ENCODE results near the gene DUSP5.

Gene DUSP5

DNA sequence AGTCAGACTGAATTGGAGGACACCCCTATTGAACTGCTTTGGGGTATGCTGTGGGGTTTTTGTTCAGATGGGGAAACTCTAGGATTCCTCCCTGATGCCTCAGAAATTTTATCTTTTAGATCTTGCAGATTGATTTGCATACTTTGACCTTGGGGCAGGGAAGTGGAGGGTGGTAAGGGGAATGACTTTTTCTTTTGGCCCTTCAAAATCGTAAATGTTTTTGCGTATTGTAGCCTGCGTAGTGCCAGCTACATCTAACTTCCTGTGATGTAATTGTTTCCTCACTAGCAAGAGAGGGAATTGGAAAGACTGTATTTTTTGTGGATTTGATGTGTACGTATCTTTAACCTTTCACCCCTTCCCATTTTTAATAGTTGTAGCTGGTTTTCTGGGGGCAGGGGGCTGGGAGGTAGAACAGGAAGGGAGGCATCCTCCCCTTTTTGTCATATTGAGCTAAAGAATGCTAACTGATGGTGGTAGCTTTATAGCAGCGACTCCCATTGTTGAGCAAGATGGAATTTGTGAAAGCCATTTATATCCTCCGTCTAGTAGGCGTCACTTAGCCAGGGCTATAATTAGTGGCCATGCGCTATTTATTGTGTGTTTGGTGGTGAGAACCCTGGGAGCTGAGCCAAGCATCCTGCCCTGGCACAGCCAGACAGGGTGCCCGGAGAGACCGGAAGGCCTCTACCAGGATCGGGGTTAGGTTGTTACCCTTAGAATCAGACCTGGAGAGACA, 11.3 kb downstream of the DUSP5 start:
- Histone ChIP-seq H3K4me1 (ENCODE audit: control insufficient read depth, insufficient read depth, low read length) (peaks cover 31% of the 10 kb centered on the region), H3K27ac (ENCODE audit: low read length) (no peak overlapping the region), H3K4me3 (ENCODE audit: low read length in 2 of 2) (no peak overlapping the region), H3K36me3 (ENCODE audit: control insufficient read depth in 2 of 2, insufficient read depth in 2 of 2, low read length in 2 of 2) (peaks cover 19 to 25% of the 10 kb centered on the region in 2 donors), H3K9ac (ENCODE audit: low read length in 2 of 2) (no peak overlapping the region), H3K9me3 (ENCODE audit: control insufficient read depth in 2 of 2, low read length in 2 of 2) (no peaks in the 10 kb centered on the region), H3K27me3 (ENCODE audit: control insufficient read depth in 1 of 2, insufficient read depth in 2 of 2, low read length in 2 of 2) (no peaks in the 10 kb centered on the region)

DNA sequence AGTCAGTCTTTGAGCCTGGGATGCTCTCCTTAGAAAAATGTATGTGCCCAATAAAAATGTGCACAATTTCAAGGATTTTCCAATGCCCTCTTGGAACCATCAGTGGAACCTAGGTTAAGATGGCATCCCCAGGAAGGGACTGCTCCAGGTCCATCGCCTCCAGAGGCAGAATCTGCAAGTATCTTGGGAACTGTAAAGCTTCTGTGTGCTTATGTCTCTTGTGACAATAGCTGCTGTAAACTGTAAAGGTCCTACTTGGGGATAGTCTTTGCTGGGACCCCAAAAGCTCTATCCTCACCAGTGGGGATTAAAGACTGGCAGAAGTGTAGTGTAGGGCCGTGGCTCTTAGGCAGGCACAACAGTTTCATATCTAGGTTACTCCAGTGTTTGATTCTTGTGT, 11.9 kb downstream of the DUSP5 start:
- Histone ChIP-seq H3K9ac (ENCODE audit: low read length in 2 of 2) (no peak overlapping the region), H3K4me1 (ENCODE audit: control insufficient read depth, insufficient read depth, low read length) (peaks cover 25% of the 10 kb centered on the region), H3K4me3 (ENCODE audit: low read length in 2 of 2) (no peak overlapping the region), H3K9me3 (ENCODE audit: control insufficient read depth in 2 of 2, low read length in 2 of 2) (no peaks in the 10 kb centered on the region), H3K27me3 (ENCODE audit: control insufficient read depth in 1 of 2, insufficient read depth in 2 of 2, low read length in 2 of 2) (no peaks in the 10 kb centered on the region), H3K27ac (ENCODE audit: low read length) (no peak overlapping the region), H3K36me3 (ENCODE audit: control insufficient read depth in 2 of 2, insufficient read depth in 2 of 2, low read length in 2 of 2) (peaks cover 19 to 25% of the 10 kb centered on the region in 2 donors)

DNA sequence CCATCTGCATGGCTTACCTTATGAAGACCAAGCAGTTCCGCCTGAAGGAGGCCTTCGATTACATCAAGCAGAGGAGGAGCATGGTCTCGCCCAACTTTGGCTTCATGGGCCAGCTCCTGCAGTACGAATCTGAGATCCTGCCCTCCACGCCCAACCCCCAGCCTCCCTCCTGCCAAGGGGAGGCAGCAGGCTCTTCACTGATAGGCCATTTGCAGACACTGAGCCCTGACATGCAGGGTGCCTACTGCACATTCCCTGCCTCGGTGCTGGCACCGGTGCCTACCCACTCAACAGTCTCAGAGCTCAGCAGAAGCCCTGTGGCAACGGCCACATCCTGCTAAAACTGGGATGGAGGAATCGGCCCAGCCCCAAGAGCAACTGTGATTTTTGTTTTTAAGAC, 12.4 kb downstream of the DUSP5 start:
- no peak overlapping the region for H3K4me3 ChIP-seq (ENCODE audit: low read length in 2 of 2)
- no peak overlapping the region for H3K9ac ChIP-seq (ENCODE audit: low read length in 2 of 2)
- H3K27me3 ChIP-seq (ENCODE audit: control insufficient read depth in 1 of 2, insufficient read depth in 2 of 2, low read length in 2 of 2): no peaks in the 10 kb centered on the region
- peaks cover 21% of the 10 kb centered on the region for H3K4me1 ChIP-seq (ENCODE audit: control insufficient read depth, insufficient read depth, low read length)
- H3K36me3 ChIP-seq (ENCODE audit: control insufficient read depth in 2 of 2, insufficient read depth in 2 of 2, low read length in 2 of 2): peaks cover 19 to 25% of the 10 kb centered on the region in 2 donors
- no peak overlapping the region for H3K27ac ChIP-seq (ENCODE audit: low read length)
- H3K9me3 ChIP-seq (ENCODE audit: control insufficient read depth in 2 of 2, low read length in 2 of 2): no peaks in the 10 kb centered on the region

DNA sequence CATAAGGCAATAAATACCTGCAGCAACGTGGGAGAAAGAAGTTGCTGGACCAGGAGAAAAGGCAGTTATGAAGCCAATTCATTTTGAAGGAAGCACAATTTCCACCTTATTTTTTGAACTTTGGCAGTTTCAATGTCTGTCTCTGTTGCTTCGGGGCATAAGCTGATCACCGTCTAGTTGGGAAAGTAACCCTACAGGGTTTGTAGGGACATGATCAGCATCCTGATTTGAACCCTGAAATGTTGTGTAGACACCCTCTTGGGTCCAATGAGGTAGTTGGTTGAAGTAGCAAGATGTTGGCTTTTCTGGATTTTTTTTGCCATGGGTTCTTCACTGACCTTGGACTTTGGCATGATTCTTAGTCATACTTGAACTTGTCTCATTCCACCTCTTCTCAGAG, 13.0 kb downstream of the DUSP5 start:
- Histone ChIP-seq H3K4me1 (ENCODE audit: control insufficient read depth, insufficient read depth, low read length) (peaks cover 19% of the 10 kb centered on the region), H3K9me3 (ENCODE audit: control insufficient read depth in 2 of 2, low read length in 2 of 2) (no peaks in the 10 kb centered on the region), H3K27ac (ENCODE audit: low read length) (no peak overlapping the region), H3K36me3 (ENCODE audit: control insufficient read depth in 2 of 2, insufficient read depth in 2 of 2, low read length in 2 of 2) (peaks cover 19 to 25% of the 10 kb centered on the region in 2 donors), H3K9ac (ENCODE audit: low read length in 2 of 2) (no peak overlapping the region), H3K4me3 (ENCODE audit: low read length in 2 of 2) (no peak overlapping the region), H3K27me3 (ENCODE audit: control insufficient read depth in 1 of 2, insufficient read depth in 2 of 2, low read length in 2 of 2) (no peaks in the 10 kb centered on the region)

DNA sequence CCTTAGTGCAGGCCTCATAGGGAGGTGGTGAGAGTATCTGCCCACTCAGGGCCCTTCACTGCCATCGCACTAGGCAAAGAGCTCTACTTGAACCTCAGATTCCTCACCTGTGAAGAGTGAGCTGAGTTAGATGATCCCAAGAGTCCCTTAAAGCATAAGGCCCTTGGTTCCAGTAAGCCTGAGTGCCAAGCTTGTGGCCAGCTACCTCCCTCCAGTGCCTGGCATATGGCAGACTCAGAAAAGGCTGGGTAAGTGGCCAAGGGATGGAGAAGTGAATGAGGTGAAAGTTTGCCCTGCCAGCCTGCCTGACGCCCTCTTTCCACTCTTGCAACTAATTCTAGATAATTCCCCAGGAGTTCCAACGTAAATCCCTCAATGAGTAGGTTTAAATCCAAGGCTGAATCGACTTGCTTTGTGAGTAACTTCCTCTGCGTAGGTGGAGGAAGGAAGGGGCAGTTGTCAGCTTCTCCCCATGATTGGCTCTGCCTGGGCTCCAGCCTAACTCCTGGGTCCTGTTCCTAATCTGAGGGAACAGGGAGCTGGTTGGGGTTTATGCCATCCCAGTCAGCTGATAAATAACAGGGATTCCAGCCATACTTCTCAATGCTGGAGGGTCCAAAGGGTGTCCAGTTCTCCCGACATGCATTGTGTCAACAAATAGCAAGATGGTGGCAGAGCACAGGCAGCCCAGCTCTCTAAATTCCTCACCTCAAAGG, 14.2 kb downstream of the DUSP5 start:
- no peaks in the 10 kb centered on the region for H3K9me3 ChIP-seq (ENCODE audit: control insufficient read depth in 2 of 2, low read length in 2 of 2)
- no peak overlapping the region for H3K27ac ChIP-seq (ENCODE audit: low read length)
- H3K9ac ChIP-seq (ENCODE audit: low read length in 2 of 2): no peak overlapping the region
- H3K27me3 ChIP-seq (ENCODE audit: control insufficient read depth in 1 of 2, insufficient read depth in 2 of 2, low read length in 2 of 2): no peaks in the 10 kb centered on the region
- H3K4me3 ChIP-seq (ENCODE audit: low read length in 2 of 2): no peak overlapping the region
- H3K36me3 ChIP-seq (ENCODE audit: control insufficient read depth in 2 of 2, insufficient read depth in 2 of 2, low read length in 2 of 2): peaks cover 18 to 25% of the 10 kb centered on the region in 2 donors
- H3K4me1 ChIP-seq (ENCODE audit: control insufficient read depth, insufficient read depth, low read length): peaks cover 19% of the 10 kb centered on the region

DNA sequence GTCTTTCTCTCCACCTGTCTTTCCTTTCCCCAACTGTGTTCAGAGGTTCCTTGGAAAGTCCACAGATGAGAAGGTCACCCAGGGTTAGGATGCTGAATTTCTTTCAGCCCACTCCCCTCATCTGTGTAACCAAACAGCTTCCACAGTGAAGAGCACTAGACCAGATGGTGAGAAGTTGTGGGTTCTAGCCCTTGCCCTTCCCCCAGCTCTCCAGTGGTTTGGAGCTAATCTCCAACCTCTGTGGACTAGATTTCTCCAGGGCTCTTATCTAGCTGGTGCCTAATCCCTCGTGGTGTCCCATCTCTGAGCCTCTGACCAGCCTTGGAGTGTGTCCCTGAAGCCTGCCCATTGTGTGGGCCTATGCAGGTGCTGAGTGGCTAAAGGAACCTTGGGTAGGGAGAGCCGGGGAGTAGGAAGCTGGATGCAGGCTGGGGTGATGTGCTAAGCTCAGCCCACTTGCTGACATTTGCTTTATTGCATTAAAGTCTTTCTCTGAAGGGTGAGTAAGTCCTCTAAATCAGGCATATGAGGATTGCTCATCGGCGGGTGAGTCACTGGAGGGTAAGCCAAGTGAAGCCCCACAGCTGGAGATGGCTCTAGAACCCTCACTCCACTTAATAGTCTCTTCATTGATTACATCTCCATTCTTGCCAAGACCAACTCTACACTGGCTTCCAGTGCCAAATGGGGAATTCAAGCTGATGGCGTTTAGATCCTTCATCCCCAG, 14.9 kb downstream of the DUSP5 start:
- Histone ChIP-seq H3K36me3 (ENCODE audit: control insufficient read depth in 2 of 2, insufficient read depth in 2 of 2, low read length in 2 of 2) (peaks cover 15 to 25% of the 10 kb centered on the region in 2 donors), H3K9me3 (ENCODE audit: control insufficient read depth in 2 of 2, low read length in 2 of 2) (no peaks in the 10 kb centered on the region), H3K27me3 (ENCODE audit: control insufficient read depth in 1 of 2, insufficient read depth in 2 of 2, low read length in 2 of 2) (no peaks in the 10 kb centered on the region), H3K9ac (ENCODE audit: low read length in 2 of 2) (no peak overlapping the region), H3K27ac (ENCODE audit: low read length) (no peak overlapping the region), H3K4me1 (ENCODE audit: control insufficient read depth, insufficient read depth, low read length) (peaks cover 16% of the 10 kb centered on the region), H3K4me3 (ENCODE audit: low read length in 2 of 2) (no peak overlapping the region)

DNA sequence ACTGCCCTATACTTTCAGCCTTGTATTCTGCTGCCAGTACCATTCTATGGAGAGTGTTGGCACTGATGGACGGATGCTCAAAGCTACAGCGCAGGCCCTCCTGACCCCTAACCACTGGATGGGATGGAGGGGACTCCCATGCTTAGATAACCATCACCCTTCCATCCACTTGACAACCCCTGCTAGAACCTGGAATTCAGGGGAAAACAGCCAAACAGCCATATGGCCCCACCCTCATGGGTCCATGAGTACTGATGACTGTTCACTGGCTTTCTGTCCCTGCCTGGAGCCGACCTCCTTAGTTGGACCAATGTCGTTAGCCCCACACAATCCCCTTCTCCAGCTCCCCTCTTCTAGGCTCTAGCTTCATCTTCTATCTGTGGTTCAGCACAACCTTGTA, 16.2 kb downstream of the DUSP5 start:
- no peak overlapping the region for H3K27ac ChIP-seq (ENCODE audit: low read length)
- no peak overlapping the region for H3K9ac ChIP-seq (ENCODE audit: low read length in 2 of 2)
- H3K4me1 ChIP-seq (ENCODE audit: control insufficient read depth, insufficient read depth, low read length): peaks cover 8% of the 10 kb centered on the region
- peaks cover 14 to 18% of the 10 kb centered on the region in 2 donors for H3K36me3 ChIP-seq (ENCODE audit: control insufficient read depth in 2 of 2, insufficient read depth in 2 of 2, low read length in 2 of 2)
- H3K9me3 ChIP-seq (ENCODE audit: control insufficient read depth in 2 of 2, low read length in 2 of 2): no peaks in the 10 kb centered on the region
- H3K27me3 ChIP-seq (ENCODE audit: control insufficient read depth in 1 of 2, insufficient read depth in 2 of 2, low read length in 2 of 2): no peaks in the 10 kb centered on the region
- H3K4me3 ChIP-seq (ENCODE audit: low read length in 2 of 2): no peak overlapping the region

DNA sequence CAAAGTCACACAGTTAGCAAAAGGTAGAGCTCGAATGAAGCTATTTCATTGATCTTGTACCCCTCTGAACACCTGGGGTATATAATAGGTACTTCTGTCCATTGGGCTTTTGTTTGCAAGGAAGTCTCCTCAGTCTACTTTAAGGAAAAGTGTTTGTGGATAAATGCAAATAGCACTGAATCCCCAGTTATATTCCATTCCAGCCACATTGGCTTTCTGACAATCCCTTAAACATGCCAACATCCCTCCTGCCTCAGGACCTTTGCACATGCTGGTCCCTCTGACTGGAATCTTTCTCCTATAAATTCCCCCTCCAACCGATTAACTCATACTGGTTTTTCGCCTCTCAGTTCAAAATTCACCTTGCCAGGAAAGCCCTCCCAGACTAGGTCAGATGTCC, 17.1 kb downstream of the DUSP5 start:
- no peak overlapping the region for H3K4me3 ChIP-seq (ENCODE audit: low read length in 2 of 2)

DNA sequence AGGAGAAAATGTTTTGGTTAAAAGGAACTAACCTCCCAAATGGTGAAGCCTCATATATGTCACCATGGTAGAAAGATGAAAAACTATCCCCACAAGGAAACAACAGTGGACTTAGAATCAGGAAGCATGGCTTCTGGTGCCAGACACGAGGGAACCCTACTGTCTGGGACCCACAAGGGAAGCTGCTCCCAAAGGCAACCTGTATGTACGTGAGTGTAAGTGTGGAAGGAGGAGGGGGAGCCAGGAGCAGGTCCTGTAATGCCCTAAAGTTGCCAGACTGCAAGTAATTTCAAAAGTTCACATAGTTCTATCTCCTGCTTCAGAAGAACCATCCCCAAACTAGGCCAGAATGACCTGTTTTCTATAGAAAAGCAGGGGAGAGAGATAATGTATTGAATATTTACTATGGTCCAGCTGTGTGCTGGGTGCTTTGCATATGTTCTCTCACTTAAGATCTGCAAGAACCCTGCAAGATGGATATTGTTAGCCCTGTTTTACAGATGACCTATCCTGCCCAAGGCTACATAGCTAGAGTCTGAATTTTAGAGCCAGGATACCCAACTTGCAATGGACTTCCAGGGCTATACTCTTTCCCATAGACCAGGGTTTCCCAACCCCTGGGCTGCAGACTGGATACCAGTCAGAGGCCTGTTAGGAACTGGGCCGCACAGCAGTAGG, 19.2 kb downstream of the DUSP5 start:
- H3K27me3 ChIP-seq (ENCODE audit: control insufficient read depth in 1 of 2, insufficient read depth in 2 of 2, low read length in 2 of 2): no peaks in the 10 kb centered on the region
- H3K9me3 ChIP-seq (ENCODE audit: control insufficient read depth in 2 of 2, low read length in 2 of 2): no peaks in the 10 kb centered on the region
- no peaks in the 10 kb centered on the region for H3K4me1 ChIP-seq (ENCODE audit: control insufficient read depth, insufficient read depth, low read length)
- no peaks in the 10 kb centered on the region for H3K36me3 ChIP-seq (ENCODE audit: control insufficient read depth in 2 of 2, insufficient read depth in 2 of 2, low read length in 2 of 2)
- no peak overlapping the region for H3K9ac ChIP-seq (ENCODE audit: low read length in 2 of 2)
- no peak overlapping the region for H3K27ac ChIP-seq (ENCODE audit: low read length)
- H3K4me3 ChIP-seq (ENCODE audit: low read length in 2 of 2): no peak overlapping the region

More for the DNA sequence above, 17.1 kb downstream of the DUSP5 start:
- Histone ChIP-seq H3K36me3 (ENCODE audit: control insufficient read depth in 2 of 2, insufficient read depth in 2 of 2, low read length in 2 of 2) (peaks cover 12 to 15% of the 10 kb centered on the region in 2 donors), H3K27ac (ENCODE audit: low read length) (no peak overlapping the region), H3K27me3 (ENCODE audit: control insufficient read depth in 1 of 2, insufficient read depth in 2 of 2, low read length in 2 of 2) (no peaks in the 10 kb centered on the region), H3K4me1 (ENCODE audit: control insufficient read depth, insufficient read depth, low read length) (peaks cover 4% of the 10 kb centered on the region), H3K9ac (ENCODE audit: low read length in 2 of 2) (no peak overlapping the region), H3K9me3 (ENCODE audit: control insufficient read depth in 2 of 2, low read length in 2 of 2) (no peaks in the 10 kb centered on the region)

DNA sequence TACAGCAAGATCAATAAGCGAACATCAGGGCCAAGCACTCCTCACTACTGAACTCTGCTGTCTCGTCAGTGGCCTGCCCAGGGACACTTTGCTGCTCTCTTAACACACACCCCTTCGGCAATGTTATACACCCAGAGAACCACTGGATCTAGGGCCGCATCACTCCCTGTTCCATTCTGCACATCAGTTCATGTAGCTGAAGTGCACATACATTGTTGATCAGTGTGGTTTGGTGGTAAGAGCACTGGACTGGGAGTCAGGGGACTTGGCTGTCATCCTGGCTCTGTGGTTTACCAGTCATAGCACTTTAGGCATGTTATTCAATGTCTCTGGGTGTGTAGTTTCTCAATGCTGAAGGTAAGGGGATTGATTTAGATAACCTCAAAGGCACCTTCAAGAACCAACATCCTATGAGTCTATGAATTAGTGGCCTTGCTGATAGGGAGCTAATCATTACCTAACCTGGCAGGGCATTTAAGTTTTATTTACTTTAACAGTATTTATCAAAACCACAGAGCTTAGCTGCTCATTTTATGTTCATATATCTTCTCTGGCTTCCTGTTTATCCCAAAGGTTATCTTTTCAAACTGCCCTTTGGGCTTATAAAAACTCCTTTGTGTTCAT, 24.8 kb downstream of the DUSP5 start:
- no peaks in the 10 kb centered on the region for H3K36me3 ChIP-seq (ENCODE audit: control insufficient read depth in 2 of 2, insufficient read depth in 2 of 2, low read length in 2 of 2)
- H3K4me1 ChIP-seq (ENCODE audit: control insufficient read depth, insufficient read depth, low read length): no peaks in the 10 kb centered on the region
- H3K27me3 ChIP-seq (ENCODE audit: control insufficient read depth in 1 of 2, insufficient read depth in 2 of 2, low read length in 2 of 2): no peaks in the 10 kb centered on the region
- no peaks in the 10 kb centered on the region for H3K9me3 ChIP-seq (ENCODE audit: control insufficient read depth in 2 of 2, low read length in 2 of 2)
- H3K9ac ChIP-seq (ENCODE audit: low read length in 2 of 2): no peak overlapping the region
- no peak overlapping the region for H3K4me3 ChIP-seq (ENCODE audit: low read length in 2 of 2)
- no peak overlapping the region for H3K27ac ChIP-seq (ENCODE audit: low read length)

Data from stomach smooth muscle (tissue), 2 donors.